Upper lobe of left lung (tissue), 6 donors: Measurements from ENCODE around the gene KBTBD12. TPM values are rescaled to one million over a fixed set of nuclear protein-coding genes. Genes with fewer than 3 reads are reported as not detected.

ENCODE experiments used
- ATAC-seq, 2 donors: fragments of 200-7000 bp; cut with Tn5 transposase; one replicate each; pipeline ENCODE4 v1.9.1; 2022; ENCODE audit warnings: mild to moderate bottlenecking in 2 of 2, moderate library complexity in 2 of 2; ENCODE audit not compliant: low FRiP score in 2 of 2
- DNase-seq, 2 donors: peaks; one replicate each; pipeline ENCODE4 v3.0.0-alpha.2; 2019 to 2020
- H3K27ac ChIP-seq, 4 donors: fragments of 200-600 bp; sonication (generic); one replicate each; pipeline ENCODE4 v1.5.1; 2016 to 2019
- H3K27me3 ChIP-seq, 4 donors: fragments of 200-600 bp; sonication (generic); one replicate each; pipeline ENCODE4 v1.5.1; 2017 to 2019
- H3K36me3 ChIP-seq, 4 donors: fragments of 200-600 bp; sonication (generic); one replicate each; pipeline ENCODE4 v1.5.1; 2016 to 2019
- H3K4me1 ChIP-seq, 4 donors: fragments of 200-600 bp; sonication (generic); one replicate each; pipeline ENCODE4 v1.5.1; 2018 to 2019
- H3K4me3 ChIP-seq, 4 donors: fragments of 200-600 bp; sonication (generic); one replicate each; pipeline ENCODE4 v1.5.1; 2017 to 2019; ENCODE audit warnings: mild to moderate bottlenecking in 2 of 4, moderate library complexity in 1 of 4
- H3K9me3 ChIP-seq, 4 donors: fragments of 200-600 bp; sonication (generic); one replicate each; pipeline ENCODE4 v1.5.1; 2018 to 2019
- CTCF ChIP-seq, 6 experiments: fragments of 450-650 bp in 4 of 6; fragments of 200-600 bp in 2 of 6; sonication (generic) in 2 of 6; IDR thresholded peaks; one replicate each; pipeline ENCODE4 v1.5.1; 2016 to 2019; ENCODE audit warnings: antibody characterized with exemption in 6 of 6
- EP300 ChIP-seq, 4 donors: sonication (generic); formaldehyde crosslinking; IDR thresholded peaks; one replicate each; pipeline ENCODE4 v1.5.1; 2017; ENCODE audit warnings: antibody characterized with exemption in 4 of 4, control low read depth in 2 of 4
- POLR2A ChIP-seq, 4 donors: fragments of 450-650 bp; IDR thresholded peaks; one replicate each; pipeline ENCODE4 v1.5.1; 2016 to 2017; ENCODE audit warnings: antibody characterized with exemption in 4 of 4, mild to moderate bottlenecking in 2 of 4
- POLR2AphosphoS5 ChIP-seq, 2 donors: sonication (generic); formaldehyde crosslinking; IDR thresholded peaks; one replicate each; pipeline ENCODE4 v1.5.1; 2017; ENCODE audit warnings: antibody characterized with exemption in 2 of 2
- WGBS, 2 donors: methylation state at CpG; one replicate each; pipeline ENCODE4 v1.1.5; 2017 to 2018; 5-methylcytosine and 5-hydroxymethylcytosine counted together
- total RNA-seq, 6 donors: library from RNA; depleted of rRNA in 4 of 6; stranded (reverse); fragments of >200 nt in 4 of 6; gene quantifications; one replicate each; pipeline versions ENCODE4 v1.1.0 to v1.2.1, GENCODE V29; 2016 to 2021
- donor health status: DM: no; HTN: no; CAD: no; lungs with moderate emphysema.
- donor health status: DM: no; HTN: yes; CAD: no; lungs with severe emphysema.

KBTBD12 gene, protein sequence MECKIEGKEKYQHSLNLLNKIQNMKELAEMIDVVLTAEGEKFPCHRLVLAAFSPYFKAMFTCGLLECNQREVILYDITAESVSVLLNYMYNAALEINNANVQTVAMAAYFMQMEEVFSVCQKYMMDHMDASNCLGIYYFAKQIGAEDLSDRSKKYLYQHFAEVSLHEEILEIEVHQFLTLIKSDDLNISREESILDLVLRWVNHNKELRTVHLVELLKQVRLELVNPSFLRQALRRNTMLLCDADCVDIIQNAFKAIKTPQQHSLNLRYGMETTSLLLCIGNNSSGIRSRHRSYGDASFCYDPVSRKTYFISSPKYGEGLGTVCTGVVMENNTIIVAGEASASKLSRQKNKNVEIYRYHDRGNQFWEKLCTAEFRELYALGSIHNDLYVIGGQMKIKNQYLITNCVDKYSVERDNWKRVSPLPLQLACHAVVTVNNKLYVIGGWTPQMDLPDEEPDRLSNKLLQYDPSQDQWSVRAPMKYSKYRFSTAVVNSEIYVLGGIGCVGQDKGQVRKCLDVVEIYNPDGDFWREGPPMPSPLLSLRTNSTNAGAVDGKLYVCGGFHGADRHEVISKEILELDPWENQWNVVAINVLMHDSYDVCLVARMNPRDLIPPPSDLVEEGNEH
- total RNA-seq, result 1 to 10 TPM in 2 of 6 donors, under 1 TPM in 4; 0.37 to 2.1 (median 0.71) TPM

DNA sequence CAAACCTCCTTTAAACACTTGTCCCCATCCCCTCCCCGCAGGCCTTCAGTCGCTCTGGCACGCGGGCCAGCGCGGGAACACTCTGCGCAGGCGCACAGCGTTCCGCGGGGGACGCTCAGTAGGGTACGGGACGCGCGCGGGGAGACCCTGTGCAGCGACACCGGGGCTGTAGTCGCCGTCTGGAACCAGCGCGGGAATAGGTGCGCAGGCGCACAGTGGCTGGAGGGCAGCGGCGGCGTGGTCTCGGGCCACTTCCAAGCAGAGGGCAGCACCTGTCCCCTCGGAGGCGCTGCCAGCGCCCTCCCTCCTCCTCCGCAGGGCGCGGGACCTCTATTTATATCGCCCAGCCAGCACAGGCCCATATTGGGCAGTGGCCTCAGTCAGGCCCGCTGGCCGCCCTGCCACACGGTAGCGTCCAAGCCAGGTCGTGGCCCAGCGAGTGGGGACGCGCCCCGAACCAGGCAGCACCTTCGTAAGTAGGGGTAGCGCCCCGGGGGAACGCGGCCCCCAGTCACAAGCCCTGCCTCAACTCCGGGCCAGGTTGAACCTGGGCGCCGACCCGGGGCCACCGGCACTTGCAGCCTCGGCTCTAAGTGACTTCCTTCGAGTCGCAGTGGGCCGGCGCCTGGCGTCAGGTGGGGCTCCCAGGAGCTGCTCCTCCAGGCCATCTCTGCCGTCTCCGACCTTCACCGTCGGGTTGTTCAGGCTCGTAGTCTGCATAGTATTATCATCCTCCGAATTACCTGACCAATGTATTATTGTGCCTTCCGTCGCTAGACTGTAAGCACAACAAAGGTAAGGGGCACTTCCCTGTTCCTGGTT, at the start of gene KBTBD12:
TSS of gene KBTBD12 (plus strand) at position 118 of the 822 bp plus-strand sequence. CDS start 7,830 bp downstream, outside the sequence.
- ATAC-seq (peak; percentile 56 to 67), DNase-seq (peak; percentile 35 to 88)
- Histone ChIP-seq H3K27me3 (peaks cover 0 to 4% (median 0%) of the 10 kb centered on the region in 4 donors), H3K9me3 (no peaks in the 10 kb centered on the region), H3K36me3 (no peaks in the 10 kb centered on the region), H3K27ac (peak within 1 kb of the TSS in 1 of 4 donors; percentile 60), H3K4me3 (peak within 1 kb of the TSS; percentile 17 to 55 (median 42)), H3K4me1 (peaks cover 14 to 25% (median 22%) of the 10 kb centered on the region in 4 donors)
- WGBS, 2 donors, result 33 to 76% methylated on average over 9 to 35 of the region's 69 CpGs
- TF ChIP-seq POLR2A (IDR thresholded peaks at IDR 0.05), result peak in 1 of 4 donors; percentile 8
- no peak for TF ChIP-seq POLR2AphosphoS5 (IDR thresholded peaks at IDR 0.05)
- no peak for TF ChIP-seq CTCF (IDR thresholded peaks at IDR 0.05)

- 76 to 87% methylated on average over 4 of the region's 4 CpGs for WGBS, 2 donors
- TF ChIP-seq CTCF (IDR thresholded peaks at IDR 0.05) (no peak), POLR2A (IDR thresholded peaks at IDR 0.05) (no peak), POLR2AphosphoS5 (IDR thresholded peaks at IDR 0.05) (no peak), EP300 (IDR thresholded peaks at IDR 0.05) (no peak)
- no peaks in the 10 kb centered on the region for H3K9me3 ChIP-seq
- no peak overlapping the region for H3K4me3 ChIP-seq
- H3K27ac ChIP-seq, result no peak overlapping the region
- ATAC-seq (peak in 1 of 2 donors; percentile 56), DNase-seq (no peak)
- H3K36me3 ChIP-seq, result no peaks in the 10 kb centered on the region
- H3K4me1 ChIP-seq, result no peaks in the 10 kb centered on the region
- H3K27me3 ChIP-seq, result no peaks in the 10 kb centered on the region
Measured at GRCh38 chr3:127865941-127866340, 49.1 kb upstream of the KBTBD12 start.

GRCh38 chr3:127867412-127867811, 47.6 kb upstream of the KBTBD12 start:
- Histone ChIP-seq H3K9me3 (no peaks in the 10 kb centered on the region), H3K27me3 (no peaks in the 10 kb centered on the region), H3K36me3 (no peaks in the 10 kb centered on the region), H3K4me3 (no peak overlapping the region), H3K4me1 (no peaks in the 10 kb centered on the region), H3K27ac (no peak overlapping the region)
- TF ChIP-seq CTCF (IDR thresholded peaks at IDR 0.05) (no peak), POLR2A (IDR thresholded peaks at IDR 0.05) (no peak), EP300 (IDR thresholded peaks at IDR 0.05) (no peak), POLR2AphosphoS5 (IDR thresholded peaks at IDR 0.05) (no peak)
- ATAC-seq (no peak), DNase-seq (no peak)
- WGBS, 2 donors, result 86 to 90% methylated on average over 2 of the region's 2 CpGs

DNA sequence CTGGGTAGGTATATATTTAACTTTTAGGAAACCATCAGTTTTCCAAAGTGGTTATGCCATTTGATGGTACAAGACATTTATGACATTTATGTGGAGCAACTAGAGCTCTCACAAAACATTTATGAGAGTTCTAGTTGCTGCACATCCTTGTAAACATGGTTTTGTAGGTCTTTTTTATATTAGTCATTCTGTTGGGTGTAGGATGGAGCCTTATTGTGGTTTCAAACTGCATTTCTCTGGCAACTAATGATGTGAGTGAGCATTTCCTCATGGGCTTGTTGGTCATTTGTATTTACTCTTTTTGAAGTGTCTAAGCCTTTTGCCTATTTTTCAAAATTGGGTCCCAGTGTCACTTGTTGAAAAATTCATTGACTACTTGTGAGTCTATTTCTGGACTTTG, 47.0 kb upstream of the KBTBD12 start:
- Histone ChIP-seq H3K27me3 (no peaks in the 10 kb centered on the region), H3K4me1 (no peaks in the 10 kb centered on the region), H3K4me3 (no peak overlapping the region), H3K27ac (no peak overlapping the region), H3K9me3 (no peaks in the 10 kb centered on the region), H3K36me3 (no peaks in the 10 kb centered on the region)
- DNase-seq (no peak), ATAC-seq (no peak)
- TF ChIP-seq POLR2AphosphoS5 (IDR thresholded peaks at IDR 0.05), result no peak
- no peak for TF ChIP-seq CTCF (IDR thresholded peaks at IDR 0.05)
- TF ChIP-seq POLR2A (IDR thresholded peaks at IDR 0.05), result no peak
- no peak for TF ChIP-seq EP300 (IDR thresholded peaks at IDR 0.05)
